Stimulated activated CD4-positive, alpha-beta T cell treated with anti-CD3 and anti-CD28 coated beads, Interleukin-12 subunit alpha, Interleukin-12 subunit beta, amount 100 ng/mL, for 4 hours (primary cell): ENCODE data around the gene AHCYL2.
"Not testable (repeated sequence)": the region's sequence is repeated elsewhere in the genome, so short reads cannot be mapped to it uniquely, and the experiment has no call there.

Experiments
- DNase-seq: peaks from one replicate; pipeline ENCODE4 v3.0.0-alpha.2; 2020

The AHCYL2 gene

DNA sequence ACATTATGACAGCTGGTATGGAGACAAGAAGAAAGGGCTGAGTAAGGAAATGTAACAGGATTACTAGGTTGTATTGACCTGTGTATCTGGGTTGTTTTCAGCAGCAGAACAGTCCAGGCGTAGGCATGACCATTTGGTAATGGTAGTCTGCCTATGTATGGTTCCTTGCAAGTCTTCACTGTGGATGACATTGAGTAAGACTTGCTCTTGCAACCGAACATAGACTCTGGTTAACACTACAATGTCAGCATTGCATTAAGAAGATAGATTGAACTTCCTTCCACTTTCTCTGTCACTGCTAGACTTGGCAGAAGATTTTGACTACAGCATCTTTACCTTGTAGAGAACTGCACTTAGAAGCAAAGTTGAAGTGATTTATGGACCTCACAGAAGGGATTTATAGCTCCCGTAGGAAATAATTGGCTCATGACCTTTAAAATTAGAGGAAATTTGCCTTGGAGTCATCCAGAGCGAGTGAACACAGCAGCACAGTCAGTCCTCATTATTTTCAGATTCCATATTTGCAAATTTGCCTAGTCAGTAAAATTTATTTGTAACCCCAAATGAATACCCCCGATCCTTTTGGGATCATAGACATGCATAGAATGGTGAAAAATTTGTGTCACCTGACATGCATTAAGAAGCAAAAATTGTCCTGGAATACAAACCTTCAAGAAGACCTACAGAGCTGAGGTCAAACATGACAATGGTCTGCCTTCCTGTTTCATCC, 129.8 kb downstream of the AHCYL2 start:
- no peak for DNase-seq

DNA sequence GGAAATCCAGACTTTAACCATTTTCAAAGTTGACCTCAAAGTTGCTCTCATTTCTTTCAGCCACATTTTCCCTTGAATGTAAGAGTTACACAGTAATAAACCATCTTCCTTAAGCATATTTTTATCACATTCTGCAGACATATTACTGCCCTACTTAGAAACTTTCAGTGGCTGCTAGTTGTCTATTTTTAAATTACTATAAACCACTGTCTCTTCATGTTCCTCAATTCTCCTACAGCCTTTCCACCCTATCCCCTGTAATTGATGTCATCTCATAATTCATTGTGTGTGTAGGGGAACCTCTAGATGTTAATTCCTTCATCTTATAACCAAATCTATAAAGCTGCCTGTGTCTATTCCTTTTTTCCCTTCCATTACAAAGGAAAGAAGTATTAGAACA, 131.3 kb downstream of the AHCYL2 start:
- no peak for DNase-seq

- DNase-seq: no peak
Measured at GRCh38 chr7:129359176-129359575, 134.3 kb downstream of the AHCYL2 start.

DNA sequence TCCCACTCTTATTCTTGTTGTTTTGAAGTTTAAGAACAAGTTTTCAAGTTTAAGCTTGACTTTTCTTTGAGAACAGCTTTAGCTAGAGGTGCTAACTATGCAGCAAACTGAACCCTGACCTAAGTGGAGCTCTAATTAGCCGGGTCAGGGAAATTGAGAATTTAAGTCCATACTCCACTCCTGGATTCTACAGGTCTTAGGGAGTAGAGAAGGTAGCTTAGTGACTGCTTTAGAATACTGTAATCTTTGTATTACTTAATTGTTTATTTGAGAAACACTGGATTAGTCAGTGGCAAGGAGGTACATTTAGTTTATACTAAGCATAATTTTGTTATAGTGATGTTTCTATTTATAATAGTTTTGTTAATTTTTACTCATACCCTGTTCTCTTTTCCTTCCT, 134.8 kb downstream of the AHCYL2 start:
- no peak for DNase-seq

GRCh38 chr7:129361771-129362170, 136.9 kb downstream of the AHCYL2 start:
- DNase-seq: no peak

DNA sequence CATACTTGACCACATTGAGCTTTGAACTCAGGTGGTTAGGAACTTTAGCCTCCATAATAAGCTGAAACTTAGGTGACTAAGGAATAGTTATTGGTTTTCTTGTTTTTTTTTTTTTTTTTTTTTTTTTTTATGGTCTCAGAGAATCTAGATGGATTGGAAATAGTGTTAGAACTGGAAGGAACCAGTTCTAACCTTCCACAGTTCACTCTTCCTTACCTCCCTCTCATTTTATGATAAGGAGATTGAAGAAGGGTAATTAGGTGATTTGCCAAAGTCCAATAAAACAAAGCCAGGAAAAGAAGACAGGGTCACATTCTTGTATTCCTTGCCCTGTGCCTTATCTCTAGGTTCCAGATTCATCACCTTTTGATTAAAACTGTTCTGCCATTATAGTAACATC, 137.7 kb downstream of the AHCYL2 start:
- DNase-seq: no peak

DNA sequence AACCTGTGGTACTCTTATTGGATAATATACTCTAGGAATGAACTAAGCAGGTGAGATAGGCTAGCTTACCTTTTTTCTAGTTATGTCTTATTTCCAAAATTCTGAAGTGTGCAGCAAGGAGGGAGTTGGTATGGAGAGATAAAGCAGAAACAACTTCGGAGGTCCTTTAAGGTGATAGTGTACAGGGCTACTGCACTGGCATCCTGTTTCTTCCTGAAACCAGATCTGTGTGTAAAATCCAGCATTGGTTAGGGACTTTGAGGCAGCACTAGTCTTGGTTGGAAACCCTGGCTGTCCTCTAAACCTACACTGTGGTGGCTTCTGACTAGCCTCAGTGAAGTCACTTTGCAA, 142.5 kb downstream of the AHCYL2 start:
- no peak for DNase-seq

GRCh38 chr7:129367700-129368388, 143.0 kb downstream of the AHCYL2 start:
- DNase-seq: peak; percentile 75

GRCh38 chr7:129368389-129368986, 143.7 kb downstream of the AHCYL2 start:
- DNase-seq: no peak

GRCh38 chr7:129369447-129369846, 144.6 kb downstream of the AHCYL2 start:
- DNase-seq: not testable (repeated sequence)

- DNase-seq: no peak
Measured at GRCh38 chr7:129370812-129371211, 146.0 kb downstream of the AHCYL2 start.

- no peak for DNase-seq
Measured at GRCh38 chr7:129371487-129371886, 146.7 kb downstream of the AHCYL2 start.

DNA sequence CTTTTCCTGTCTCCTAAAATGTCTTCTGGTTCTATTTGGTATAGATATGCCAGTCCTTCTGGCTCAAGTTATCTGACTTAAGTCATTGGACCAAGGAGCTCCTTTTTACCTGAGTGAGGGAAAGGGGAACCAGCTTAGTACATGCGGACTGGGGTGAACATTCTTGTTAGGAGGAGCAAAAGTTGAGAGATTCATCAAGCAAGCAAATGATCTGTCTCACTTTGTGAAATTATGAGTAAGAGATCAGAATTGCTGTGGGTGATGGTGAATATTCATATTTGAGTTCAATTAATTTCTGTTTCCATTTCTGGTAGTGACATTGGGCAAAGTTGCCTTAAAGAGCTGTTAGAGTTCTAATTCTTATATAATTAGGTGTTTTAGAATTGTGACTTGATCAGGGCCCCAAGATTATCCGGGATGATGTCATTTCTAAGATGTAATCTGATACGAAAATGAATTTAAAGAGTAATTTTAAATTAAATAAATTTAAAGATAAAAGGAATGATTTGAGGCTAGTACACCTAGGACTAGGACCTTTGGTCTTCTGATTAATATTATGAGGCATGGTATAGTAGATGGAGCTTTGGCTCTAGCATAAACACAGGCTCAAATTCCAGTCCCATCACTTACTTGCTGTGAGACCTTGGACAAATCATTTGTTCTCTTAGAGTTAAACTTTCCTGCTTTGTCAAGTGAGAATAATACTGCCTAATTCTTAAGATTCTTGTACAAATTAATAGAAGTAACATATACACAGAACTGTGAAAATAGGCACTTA, 149.0 kb downstream of the AHCYL2 start:
- no peak for DNase-seq

- no peak for DNase-seq
Measured at GRCh38 chr7:129375141-129375938, 150.5 kb downstream of the AHCYL2 start.

- DNase-seq: peak; percentile 38
Measured at GRCh38 chr7:129376076-129376777, 151.4 kb downstream of the AHCYL2 start.

DNA sequence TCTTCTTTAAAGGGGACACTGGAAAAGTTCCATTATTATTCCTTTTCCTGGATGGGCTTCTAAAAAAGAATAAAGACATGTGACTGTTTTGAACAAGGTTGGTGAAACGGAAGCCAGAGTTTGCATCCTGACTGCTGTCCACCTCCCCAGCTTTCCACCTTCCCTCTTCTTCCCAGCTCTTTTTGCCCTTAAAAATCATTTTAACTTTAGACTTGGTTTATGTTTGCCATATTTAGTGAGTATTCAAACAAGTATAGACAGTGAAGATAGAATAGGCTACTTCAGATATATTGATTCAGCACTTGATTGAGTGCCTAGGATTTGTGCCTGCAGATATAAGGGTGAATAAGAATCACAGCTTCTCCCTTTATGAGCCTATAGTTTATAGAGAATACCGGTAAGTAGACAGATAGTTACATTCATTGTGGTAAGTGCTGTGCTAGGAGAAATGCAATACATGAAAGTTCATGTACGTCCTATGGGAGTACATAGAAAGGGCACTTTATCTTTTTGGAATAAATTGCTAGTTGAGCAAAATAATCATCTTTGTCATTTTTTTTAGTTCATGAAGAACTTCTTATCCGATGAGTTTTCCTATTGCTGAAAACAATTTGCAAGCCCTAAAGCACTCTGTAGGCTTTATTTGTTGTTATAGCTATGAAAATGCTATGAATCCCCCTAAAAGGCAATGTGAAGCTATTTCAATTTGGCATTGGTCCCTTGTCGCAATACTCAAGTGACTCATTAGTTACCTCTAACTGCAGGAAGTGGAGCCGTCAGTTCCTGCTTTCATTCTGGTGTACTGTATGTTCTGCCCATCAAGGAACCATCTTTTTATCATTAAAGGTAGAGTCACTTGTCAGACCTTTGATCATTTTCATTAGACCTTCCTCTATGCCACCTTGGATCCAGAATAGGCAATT, 152.2 kb downstream of the AHCYL2 start:
- no peak for DNase-seq

- no peak for DNase-seq
Measured at GRCh38 chr7:129381710-129382484, 157.1 kb downstream of the AHCYL2 start.

DNA sequence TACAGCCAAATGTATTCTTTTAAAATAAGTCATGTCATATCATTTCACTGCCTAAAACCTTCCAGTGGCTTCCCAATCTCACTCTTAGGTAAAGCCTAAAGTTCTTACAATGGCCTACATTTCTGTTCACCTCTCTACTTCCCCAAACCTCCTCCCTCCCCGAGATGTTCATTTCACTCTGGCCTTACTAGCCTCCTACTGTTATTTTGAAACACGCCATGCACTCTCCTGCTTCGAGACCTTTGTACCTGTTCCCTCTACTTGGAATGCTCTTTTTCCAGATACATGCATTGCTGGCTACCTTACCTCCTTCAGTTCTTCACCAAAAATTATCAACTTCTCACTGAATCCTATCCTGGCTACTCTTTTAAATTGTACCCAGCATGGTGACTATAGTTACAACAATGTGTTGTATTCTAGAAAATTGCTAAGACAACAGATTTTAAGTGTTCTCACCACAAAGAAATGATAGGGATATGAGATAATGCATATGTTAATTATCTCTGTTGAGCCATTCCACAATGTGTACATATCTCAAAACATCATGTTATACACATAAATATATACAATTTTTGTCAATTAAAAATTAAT, 158.8 kb downstream of the AHCYL2 start:
- DNase-seq: no peak

DNA sequence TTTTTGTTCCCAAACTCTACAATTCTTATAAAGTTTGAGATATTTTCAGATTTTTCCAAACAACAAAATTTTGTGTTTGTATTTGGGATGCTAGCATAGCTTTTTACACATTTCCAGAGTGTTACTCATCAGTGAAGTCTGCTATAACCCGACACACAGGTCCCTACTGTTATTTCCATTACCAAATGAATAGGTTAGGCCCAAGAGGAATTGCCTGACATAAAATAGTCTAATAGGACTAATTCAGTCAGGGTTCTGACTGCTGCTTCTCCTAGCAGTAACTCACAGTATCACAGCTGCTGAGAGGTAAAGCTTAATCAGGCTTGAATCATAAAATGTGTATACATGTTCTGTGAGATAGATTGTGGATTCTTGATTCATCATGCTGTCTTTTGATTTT, 160.3 kb downstream of the AHCYL2 start:
- DNase-seq: no peak

DNA sequence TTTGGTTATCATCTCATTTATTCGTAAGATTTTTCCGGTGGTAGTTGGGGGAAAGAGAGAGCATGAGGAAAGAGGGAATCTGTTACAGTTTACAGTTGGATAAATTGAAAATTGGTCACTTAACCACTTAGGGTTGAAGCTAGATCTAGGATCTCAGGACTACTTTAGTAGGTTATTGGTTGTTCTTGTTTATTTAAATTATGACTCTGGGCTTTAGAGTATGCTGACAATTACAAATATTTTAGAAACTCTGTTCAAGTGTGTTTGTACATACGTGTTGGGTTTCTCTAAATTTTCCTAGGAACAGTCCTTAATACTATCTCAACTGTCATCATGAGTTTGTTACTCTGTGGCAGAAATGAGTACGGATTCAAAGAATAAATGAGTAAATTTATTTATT, 160.8 kb downstream of the AHCYL2 start:
- DNase-seq: no peak
